Suprapubic skin (tissue), 4 donors: ENCODE data around the gene LDLRAD4.

Experiments
- CTCF ChIP-seq, 2 donors: fragments of 200-600 bp in 1 of 2; fragments of 450-650 bp in 1 of 2; sonication (generic) in 1 of 2; IDR thresholded peaks; one replicate each; pipeline ENCODE4 v1.5.1; 2016 to 2019; ENCODE audit warnings: antibody characterized with exemption in 2 of 2, mild to moderate bottlenecking in 1 of 2, moderate library complexity in 1 of 2
- EP300 ChIP-seq: sonication (generic); formaldehyde crosslinking; IDR thresholded peaks from one replicate; pipeline ENCODE4 v1.6.1; 2017; ENCODE audit warnings: antibody characterized with exemption
- POLR2A ChIP-seq, 2 donors: fragments of 450-650 bp; IDR thresholded peaks; one replicate each; pipeline ENCODE4 v1.6.1; 2017; ENCODE audit warnings: antibody characterized with exemption in 2 of 2, mild to moderate bottlenecking in 2 of 2, moderate library complexity in 2 of 2
- POLR2AphosphoS5 ChIP-seq, 3 donors: sonication (generic); formaldehyde crosslinking; IDR thresholded peaks; one replicate each; pipeline ENCODE4 v1.6.1; 2017; ENCODE audit warnings: antibody characterized with exemption in 3 of 3

- TF ChIP-seq CTCF (IDR thresholded peaks at IDR 0.05) (no peak), POLR2A (IDR thresholded peaks at IDR 0.05) (no peak), EP300 (no peak), POLR2AphosphoS5 (IDR thresholded peaks at IDR 0.05) (no peak)
These were observed 359.2 kb downstream of the LDLRAD4 start for GRCh38 chr18:13577781-13578180.
